C4-2B (cell line): ENCODE data around the gene LSAMP.

Source experiments
- CTCF ChIP-seq: fragments of 450-650 bp; conservative IDR thresholded peaks from 2 replicates; pipeline ENCODE4 v1.5.1; 2017; ENCODE audit warnings: mild to moderate bottlenecking
- ZFX ChIP-seq: fragments of 450-650 bp; IDR thresholded peaks from 2 replicates; pipeline ENCODE4 v1.6.1; 2017

- TF ChIP-seq CTCF (no peak), ZFX (no peak)
These were observed 609.3 kb downstream of the LSAMP start for GRCh38 chr3:115835946-115836345.
